ENCODE data around the gene SNUPN. TPM values are rescaled to one million over a fixed set of nuclear protein-coding genes. Genes with fewer than 3 reads are reported as not detected.

Gene SNUPN
- total and polyA plus RNA-seq, 2 of the 4 experiments (the other 2 are of a cell fraction) = 23.8 to 24.1 TPM

DNA sequence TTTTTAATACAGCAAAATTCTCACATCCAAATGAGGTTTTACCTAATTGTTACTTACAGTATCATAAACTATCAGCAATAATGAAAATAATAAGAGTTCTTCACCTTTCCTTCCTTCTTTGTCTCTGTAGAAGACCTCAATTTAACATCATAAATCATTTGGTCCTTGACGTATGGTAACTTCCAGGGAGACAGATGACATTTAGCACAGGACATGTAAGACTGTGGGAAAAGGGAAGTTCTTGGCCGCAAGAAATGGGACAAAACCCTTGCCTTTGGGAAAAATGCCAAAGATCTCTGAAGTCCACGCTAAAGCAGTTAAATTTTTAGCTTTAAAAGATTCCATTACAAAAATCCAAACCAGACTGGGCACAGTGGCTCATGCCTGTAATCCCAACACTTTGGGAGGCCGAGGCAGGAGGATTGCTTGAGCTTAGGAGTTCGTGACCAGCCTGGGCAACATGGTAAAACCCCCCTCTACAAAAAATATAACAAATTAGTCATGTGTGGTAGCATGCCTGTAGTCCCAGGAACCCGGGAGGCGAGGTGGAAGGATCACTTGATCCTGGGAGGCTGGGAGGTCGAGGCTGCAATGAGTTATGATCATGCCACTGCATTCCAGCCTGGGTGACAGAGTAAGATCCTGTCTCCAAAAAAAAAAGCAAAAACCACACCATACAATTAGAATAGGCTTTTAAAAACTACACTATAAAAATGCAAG is 55.2 kb downstream of the SNUPN start:
- no peak overlapping the region for H3K9ac ChIP-seq (ENCODE audit: low read depth, low read length)
- H3K14ac ChIP-seq (replicated peaks; ENCODE audit: low read depth, low read length) = no peak overlapping the region
- no peak overlapping the region for H3K4ac ChIP-seq (ENCODE audit: low read depth, low read length)
- peaks cover 10% of the 10 kb centered on the region for H3K4me1 ChIP-seq (ENCODE audit: control insufficient read depth, insufficient read depth, low read length)
- TF ChIP-seq RAD21 (IDR thresholded peaks at IDR 0.05; ENCODE audit: low read length) (no peak), BHLHE40 (IDR thresholded peaks at IDR 0.05; ENCODE audit: low read depth, low read length) (no peak), RCOR1 (IDR thresholded peaks at IDR 0.05; ENCODE audit: insufficient replicate concordance, low read length) (no peak), MXI1 (IDR thresholded peaks at IDR 0.05; ENCODE audit: borderline replicate concordance, low read depth, low read length) (no peak), CTCF (conservative IDR thresholded peaks at IDR 0.05; ENCODE audit: low read depth, low read length) (no peak), CHD1 (IDR thresholded peaks at IDR 0.05; ENCODE audit: low read depth, low read length) (no peak), FOS (IDR thresholded peaks at IDR 0.05; ENCODE audit: low read depth, low read length) (no peak)
- TF ChIP-seq, protein P1, sequence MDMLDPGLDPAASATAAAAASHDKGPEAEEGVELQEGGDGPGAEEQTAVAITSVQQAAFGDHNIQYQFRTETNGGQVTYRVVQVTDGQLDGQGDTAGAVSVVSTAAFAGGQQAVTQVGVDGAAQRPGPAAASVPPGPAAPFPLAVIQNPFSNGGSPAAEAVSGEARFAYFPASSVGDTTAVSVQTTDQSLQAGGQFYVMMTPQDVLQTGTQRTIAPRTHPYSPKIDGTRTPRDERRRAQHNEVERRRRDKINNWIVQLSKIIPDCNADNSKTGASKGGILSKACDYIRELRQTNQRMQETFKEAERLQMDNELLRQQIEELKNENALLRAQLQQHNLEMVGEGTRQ (IDR thresholded peaks at IDR 0.05; ENCODE audit: low read depth, low read length) = no peak
- TF ChIP-seq, protein P2, sequence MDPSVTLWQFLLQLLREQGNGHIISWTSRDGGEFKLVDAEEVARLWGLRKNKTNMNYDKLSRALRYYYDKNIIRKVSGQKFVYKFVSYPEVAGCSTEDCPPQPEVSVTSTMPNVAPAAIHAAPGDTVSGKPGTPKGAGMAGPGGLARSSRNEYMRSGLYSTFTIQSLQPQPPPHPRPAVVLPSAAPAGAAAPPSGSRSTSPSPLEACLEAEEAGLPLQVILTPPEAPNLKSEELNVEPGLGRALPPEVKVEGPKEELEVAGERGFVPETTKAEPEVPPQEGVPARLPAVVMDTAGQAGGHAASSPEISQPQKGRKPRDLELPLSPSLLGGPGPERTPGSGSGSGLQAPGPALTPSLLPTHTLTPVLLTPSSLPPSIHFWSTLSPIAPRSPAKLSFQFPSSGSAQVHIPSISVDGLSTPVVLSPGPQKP (IDR thresholded peaks at IDR 0.05; ENCODE audit: borderline replicate concordance, low read depth, low read length) = no peak
- peaks cover 20 to 56% of the 10 kb centered on the region in 2 experiments; a peak in 3 of 4 replicates for H3K79me1 ChIP-seq (ENCODE audit: low read depth in 1 of 2, low read length in 2 of 2)
- no peak overlapping the region for H2AK5ac ChIP-seq (ENCODE audit: low read depth, low read length)
- no peak overlapping the region for H3K23ac ChIP-seq (ENCODE audit: low read depth, low read length)
- peaks cover 1% of the 10 kb centered on the region; the same call in 1 of the 2 replicates for H3K36me3 ChIP-seq (ENCODE audit: control insufficient read depth, insufficient read depth, low read length)
- no TSS peak for BruUV-seq (replicated peaks)
- ChIA-PET POLR2A (ENCODE audit: unreplicated experiment) (no interaction called here), CTCF (no interaction called here)
- H4K20me1 ChIP-seq (ENCODE audit: insufficient read depth, low read length) = peaks cover 42% of the 10 kb centered on the region
- H2BK20ac ChIP-seq (ENCODE audit: low read depth, low read length) = no peak overlapping the region
- no peak overlapping the region for H3K27ac ChIP-seq (ENCODE audit: insufficient read depth, low read length)
- H2AFZ ChIP-seq (replicated peaks; ENCODE audit: low read length, poor library complexity) = no peak overlapping the region
- in situ Hi-C loops (cut with MboI; ENCODE audit: low sequenced_read_pairs) (no loop called here), dilution Hi-C loops (cut with HindIII; ENCODE audit: low sequenced_read_pairs, unreplicated experiment) (no loop called here), intact Hi-C loops (cut with micrococcal nuclease) (no loop called here)
- H3K18ac ChIP-seq (ENCODE audit: low read depth, low read length) = no peak overlapping the region
- DNase-seq = no peak
- H3K9me3 ChIP-seq (ENCODE audit: control insufficient read depth, insufficient read depth, low read length) = no peaks in the 10 kb centered on the region
- no peak overlapping the region for H3K4me3 ChIP-seq (ENCODE audit: insufficient read depth, low read depth, low read length)
- H2BK5ac ChIP-seq (ENCODE audit: low read depth, low read length, poor library complexity, severe bottlenecking) = no peak overlapping the region
- peaks cover 11% of the 10 kb centered on the region for H3K9me1 ChIP-seq (ENCODE audit: insufficient read depth, low read length)
- H2AK9ac ChIP-seq (replicated peaks; ENCODE audit: low read depth, low read length, poor library complexity) = no peak overlapping the region
- no CpG with 5 or more reads among the region's 8 CpGs for WGBS, 2 experiments (ENCODE audit: extremely low coverage in 2 of 2, insufficient read length in 1 of 2)
- no peak overlapping the region for H3K4me2 ChIP-seq (ENCODE audit: low read depth, low read length)
- H3K27me3 ChIP-seq (ENCODE audit: control insufficient read depth, insufficient read depth, low read length) = no peaks in the 10 kb centered on the region
- no peak overlapping the region for H4K91ac ChIP-seq (ENCODE audit: insufficient read depth, low read depth, low read length)
- H4K5ac ChIP-seq (ENCODE audit: low read depth, low read length) = no peak overlapping the region
- H2BK15ac ChIP-seq (ENCODE audit: low read depth, low read length) = no peak overlapping the region
- no peak for ATAC-seq (ENCODE audit: low read depth)
- no peak overlapping the region for H4K8ac ChIP-seq (ENCODE audit: low read depth in 2 of 2, low read length in 2 of 2)
- H3K56ac ChIP-seq (ENCODE audit: extremely low read depth, insufficient read depth, low read length) = no peak overlapping the region
- no peak overlapping the region for H2BK120ac ChIP-seq (ENCODE audit: low read depth, low read length)
